Trophoblast cell (in vitro differentiated cells and primary cell): ENCODE results near the gene ACCSL.

Source experiments
- DNase-seq, 2 donors: peaks; one replicate each; pipeline ENCODE4 v3.0.0-alpha.2; 2016
- H2AFZ ChIP-seq: 2 replicates; pipeline ENCODE4 v1.6.1; 2013; ENCODE audit warnings: low read length, moderate library complexity, mild to moderate bottlenecking; ENCODE audit not compliant: insufficient read depth, poor library complexity
- H2AK5ac ChIP-seq: 2 replicates; pipeline ENCODE4 v1.6.1; 2013; ENCODE audit warnings: mild to moderate bottlenecking, low read length
- H2BK120ac ChIP-seq: 2 replicates; pipeline ENCODE4 v1.6.1; 2013; ENCODE audit warnings: low read length, mild to moderate bottlenecking, moderate library complexity; ENCODE audit not compliant: insufficient read depth, poor library complexity
- H2BK12ac ChIP-seq: 2 replicates; pipeline ENCODE4 v1.6.1; 2013; ENCODE audit warnings: mild to moderate bottlenecking, low read length, moderate library complexity
- H2BK5ac ChIP-seq: 2 replicates; pipeline ENCODE4 v1.6.1; 2013; ENCODE audit warnings: low read length, low read depth, moderate library complexity, mild to moderate bottlenecking; ENCODE audit not compliant: poor library complexity
- H3K14ac ChIP-seq: 2 replicates; pipeline ENCODE4 v1.6.1; 2013; ENCODE audit warnings: mild to moderate bottlenecking, low read length
- H3K18ac ChIP-seq: 2 replicates; pipeline ENCODE4 v1.6.1; 2013; ENCODE audit warnings: mild to moderate bottlenecking, low read length
- H3K23ac ChIP-seq: 2 replicates; pipeline ENCODE4 v1.6.1; 2013; ENCODE audit warnings: low read length
- H3K27ac ChIP-seq: 2 replicates; pipeline ENCODE4 v1.5.1; 2013; ENCODE audit warnings: low read depth, mild to moderate bottlenecking, inconsistent platforms, low read length, moderate library complexity
- H3K27me3 ChIP-seq: 2 replicates; pipeline ENCODE4 v1.6.1; 2013; ENCODE audit warnings: inconsistent platforms, mild to moderate bottlenecking, low read length, moderate library complexity; ENCODE audit not compliant: insufficient read depth
- H3K36me3 ChIP-seq, 2 experiments: 1 replicate in 1 of 2; 2 replicates in 1 of 2; pipeline ENCODE4 v1.6.1; 2013; ENCODE audit warnings: low read length in 2 of 2, mild to moderate bottlenecking in 2 of 2, moderate library complexity in 1 of 2; ENCODE audit not compliant: insufficient read depth in 2 of 2, control insufficient read depth in 1 of 2
- H3K4ac ChIP-seq: 2 replicates; pipeline ENCODE4 v1.6.1; 2013; ENCODE audit warnings: low read depth, mild to moderate bottlenecking, low read length, moderate library complexity
- H3K4me1 ChIP-seq, 2 experiments: 1 replicate in 1 of 2; 2 replicates in 1 of 2; pipeline ENCODE4 v1.6.1; 2013; ENCODE audit warnings: low read length in 2 of 2, mild to moderate bottlenecking in 2 of 2, moderate library complexity in 1 of 2; ENCODE audit not compliant: insufficient read depth in 2 of 2, control insufficient read depth in 1 of 2
- H3K4me2 ChIP-seq: 2 replicates; pipeline ENCODE4 v1.6.1; 2013; ENCODE audit warnings: inconsistent platforms, mild to moderate bottlenecking, low read length, moderate library complexity
- H3K4me3 ChIP-seq: 2 replicates; pipeline ENCODE4 v1.5.1; 2013; ENCODE audit warnings: mild to moderate bottlenecking, low read depth, low read length, inconsistent platforms
- H3K79me1 ChIP-seq: one replicate; pipeline ENCODE4 v1.6.1; 2013; ENCODE audit warnings: low read length
- H3K79me2 ChIP-seq: 2 replicates; pipeline ENCODE4 v1.6.1; 2013; ENCODE audit warnings: low read length, mild to moderate bottlenecking; ENCODE audit not compliant: control insufficient read depth, insufficient read depth, poor library complexity
- H3K9ac ChIP-seq: 2 replicates; pipeline ENCODE4 v1.6.1; 2013; ENCODE audit warnings: mild to moderate bottlenecking, low read length
- H3K9me3 ChIP-seq: 2 replicates; pipeline ENCODE4 v1.6.1; 2013; ENCODE audit warnings: low read depth, mild to moderate bottlenecking, control low read depth, inconsistent platforms, low read length; ENCODE audit not compliant: insufficient read depth
- H4K12ac ChIP-seq: 2 replicates; pipeline ENCODE4 v1.6.1; 2013; ENCODE audit warnings: low read depth, mild to moderate bottlenecking, low read length, moderate library complexity
- H4K8ac ChIP-seq: 2 replicates; pipeline ENCODE4 v1.6.1; 2013; ENCODE audit warnings: low read depth, mild to moderate bottlenecking, low read length, moderate library complexity
- H4K91ac ChIP-seq: one replicate; pipeline ENCODE4 v1.6.1; 2013; ENCODE audit warnings: low read depth, mild to moderate bottlenecking, low read length, moderate library complexity
- WGBS: extraction: QIAGEN DNeasy Blood & Tissue Kit; methylation state at CpG from one replicate; pipeline ENCODE4 v1.1.7; 2013; ENCODE audit warnings: missing lambda C conversion rate; ENCODE audit not compliant: insufficient read length, insufficient coverage; ENCODE audit errors: extremely low coverage; 5-methylcytosine and 5-hydroxymethylcytosine counted together

ACCSL gene

GRCh38 chr11:44006917-44007361 is 40.8 kb upstream of the ACCSL start:
- no CpG with 5 or more reads among the region's 11 CpGs for WGBS
- Histone ChIP-seq H3K27me3 (no peaks in the 10 kb centered on the region), H3K4me2 (peak overlapping the region; percentile 15), H2BK5ac (no peak overlapping the region), H2BK120ac (no peak overlapping the region), H3K14ac (no peak overlapping the region), H3K79me1 (peaks cover 4% of the 10 kb centered on the region), H2AFZ (no peak overlapping the region), H3K23ac (no peak overlapping the region), H4K8ac (no peak overlapping the region), H3K9me3 (no peaks in the 10 kb centered on the region), H3K79me2 (no peaks in the 10 kb centered on the region), H4K91ac (no peak overlapping the region), H3K36me3 (no peaks in the 10 kb centered on the region), H3K4ac (no peak overlapping the region), H2BK12ac (no peak overlapping the region), H3K4me3 (no peak overlapping the region), H3K18ac (no peak overlapping the region), H4K12ac (no peak overlapping the region), H2AK5ac (no peak overlapping the region), H3K4me1 (peaks cover 15 to 16% of the 10 kb centered on the region in 2 experiments), H3K27ac (no peak overlapping the region), H3K9ac (no peak overlapping the region)
- DNase-seq = peak; percentile 52 to 77

DNA sequence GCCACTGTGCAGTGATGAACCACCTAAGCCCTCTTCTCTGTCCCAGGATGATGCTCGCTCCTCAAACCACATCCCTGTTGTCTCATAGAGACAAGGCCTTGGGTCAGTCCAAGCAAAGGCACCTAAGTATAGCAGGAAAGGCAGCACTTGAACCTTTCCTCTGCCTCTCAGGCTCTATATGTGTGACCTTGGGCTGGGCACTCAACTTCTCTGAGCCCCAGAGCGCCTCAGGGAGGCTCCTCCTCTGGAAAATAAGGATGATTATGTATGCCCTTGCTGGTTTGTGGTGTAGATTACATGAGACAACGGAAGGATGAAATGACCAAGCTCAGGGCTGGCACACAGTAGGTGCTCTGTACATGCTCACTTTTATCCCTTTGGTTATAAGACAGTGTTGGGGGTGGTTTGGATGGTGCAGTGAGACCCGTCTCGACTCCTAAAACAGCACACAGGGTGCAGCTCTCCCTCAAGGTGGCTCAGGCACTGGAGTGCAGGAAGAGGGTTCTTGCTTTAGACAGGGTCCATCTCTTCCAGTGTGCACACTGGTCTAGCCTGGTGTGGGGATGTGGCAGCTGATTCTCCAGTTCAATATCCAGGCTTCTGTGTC is 40.2 kb upstream of the ACCSL start:
- Histone ChIP-seq H3K18ac (no peak overlapping the region), H3K4me3 (no peak overlapping the region), H4K12ac (no peak overlapping the region), H3K9ac (no peak overlapping the region), H2BK5ac (no peak overlapping the region), H4K8ac (no peak overlapping the region), H3K14ac (no peak overlapping the region), H3K79me1 (peaks cover 4% of the 10 kb centered on the region), H2BK120ac (no peak overlapping the region), H2AK5ac (no peak overlapping the region), H3K23ac (no peak overlapping the region), H3K27ac (no peak overlapping the region), H3K4ac (no peak overlapping the region), H2BK12ac (no peak overlapping the region), H2AFZ (no peak overlapping the region), H3K4me2 (no peak overlapping the region), H3K36me3 (no peaks in the 10 kb centered on the region), H4K91ac (no peak overlapping the region), H3K27me3 (no peaks in the 10 kb centered on the region), H3K4me1 (peaks cover 15 to 16% of the 10 kb centered on the region in 2 experiments), H3K9me3 (no peaks in the 10 kb centered on the region), H3K79me2 (no peaks in the 10 kb centered on the region)
- WGBS = no CpG with 5 or more reads among the region's 5 CpGs
- DNase-seq = no peak

- Histone ChIP-seq H3K36me3 (no peaks in the 10 kb centered on the region), H2BK5ac (no peak overlapping the region), H2AK5ac (no peak overlapping the region), H3K23ac (no peak overlapping the region), H3K4ac (no peak overlapping the region), H2AFZ (no peak overlapping the region), H2BK120ac (no peak overlapping the region), H3K79me2 (no peaks in the 10 kb centered on the region), H3K79me1 (peaks cover 4% of the 10 kb centered on the region), H3K14ac (no peak overlapping the region), H3K9ac (no peak overlapping the region), H3K27ac (no peak overlapping the region), H3K4me1 (peaks cover 15 to 16% of the 10 kb centered on the region in 2 experiments), H4K12ac (no peak overlapping the region), H4K91ac (no peak overlapping the region), H2BK12ac (no peak overlapping the region), H3K27me3 (no peaks in the 10 kb centered on the region), H3K4me2 (no peak overlapping the region), H3K18ac (no peak overlapping the region), H3K9me3 (no peaks in the 10 kb centered on the region), H3K4me3 (no peak overlapping the region), H4K8ac (no peak overlapping the region)
- peak; percentile 76 to 95 for DNase-seq
- no CpG with 5 or more reads among the region's 5 CpGs for WGBS
Measured at GRCh38 chr11:44008088-44008501, 39.7 kb upstream of the ACCSL start.

DNA sequence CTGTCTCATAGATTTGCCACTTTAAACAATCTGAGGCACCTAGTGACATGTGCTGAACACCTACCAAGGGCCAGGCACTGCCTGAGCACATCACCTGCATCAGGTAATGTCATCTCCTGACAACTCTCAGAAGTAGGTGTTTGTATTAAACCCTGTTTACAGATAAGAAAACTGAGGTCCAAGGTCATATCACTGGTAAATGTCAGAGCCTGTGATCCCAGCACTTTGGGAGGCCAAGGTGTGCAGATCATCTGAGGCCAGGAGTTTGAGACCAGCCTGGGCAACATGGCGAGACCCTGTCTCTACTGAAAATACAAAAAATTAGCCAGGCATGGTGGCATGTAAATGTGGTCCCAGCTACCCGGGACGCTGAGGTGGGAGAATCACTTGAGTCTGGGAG is 39.1 kb upstream of the ACCSL start:
- H3K9ac ChIP-seq = no peak overlapping the region
- H3K79me1 ChIP-seq = peaks cover 4% of the 10 kb centered on the region
- H3K79me2 ChIP-seq = no peaks in the 10 kb centered on the region
- no peak overlapping the region for H3K27ac ChIP-seq
- H4K8ac ChIP-seq = no peak overlapping the region
- peaks cover 15 to 16% of the 10 kb centered on the region in 2 experiments for H3K4me1 ChIP-seq
- no peak for DNase-seq
- H3K18ac ChIP-seq = no peak overlapping the region
- no peak overlapping the region for H3K4me3 ChIP-seq
- H2AFZ ChIP-seq = no peak overlapping the region
- no peaks in the 10 kb centered on the region for H3K36me3 ChIP-seq
- no peak overlapping the region for H3K4me2 ChIP-seq
- no peaks in the 10 kb centered on the region for H3K9me3 ChIP-seq
- H2BK5ac ChIP-seq = no peak overlapping the region
- no peak overlapping the region for H3K4ac ChIP-seq
- no peak overlapping the region for H2AK5ac ChIP-seq
- no peak overlapping the region for H3K14ac ChIP-seq
- no peak overlapping the region for H2BK12ac ChIP-seq
- WGBS = no CpG with 5 or more reads among the region's 3 CpGs
- H2BK120ac ChIP-seq = no peak overlapping the region
- H4K91ac ChIP-seq = no peak overlapping the region
- no peak overlapping the region for H3K23ac ChIP-seq
- no peak overlapping the region for H4K12ac ChIP-seq
- H3K27me3 ChIP-seq = no peaks in the 10 kb centered on the region
